MM.1S (cell line): ENCODE measurements around the gene NCKAP5.

Experiments used
- CTCF ChIP-seq: fragments of 300-600 bp; sonication (generic); IDR thresholded peaks from 2 replicates; pipeline ENCODE4 v1.5.1; 2016; ENCODE audit warnings: antibody characterized with exemption, low read length, mixed read lengths
- EZH2 ChIP-seq: fragments of 300-600 bp; sonication (generic); optimal IDR thresholded peaks from 2 replicates; pipeline ENCODE3; 2017; ENCODE audit warnings: low read depth, mild to moderate bottlenecking, antibody characterized with exemption, low read length, mixed read lengths
- EZH2phosphoT487 ChIP-seq: fragments of 300-600 bp; sonication (generic); IDR thresholded peaks from 2 replicates; pipeline ENCODE4 v1.6.1; 2018; ENCODE audit warnings: antibody characterized with exemption, low read length

DNA sequence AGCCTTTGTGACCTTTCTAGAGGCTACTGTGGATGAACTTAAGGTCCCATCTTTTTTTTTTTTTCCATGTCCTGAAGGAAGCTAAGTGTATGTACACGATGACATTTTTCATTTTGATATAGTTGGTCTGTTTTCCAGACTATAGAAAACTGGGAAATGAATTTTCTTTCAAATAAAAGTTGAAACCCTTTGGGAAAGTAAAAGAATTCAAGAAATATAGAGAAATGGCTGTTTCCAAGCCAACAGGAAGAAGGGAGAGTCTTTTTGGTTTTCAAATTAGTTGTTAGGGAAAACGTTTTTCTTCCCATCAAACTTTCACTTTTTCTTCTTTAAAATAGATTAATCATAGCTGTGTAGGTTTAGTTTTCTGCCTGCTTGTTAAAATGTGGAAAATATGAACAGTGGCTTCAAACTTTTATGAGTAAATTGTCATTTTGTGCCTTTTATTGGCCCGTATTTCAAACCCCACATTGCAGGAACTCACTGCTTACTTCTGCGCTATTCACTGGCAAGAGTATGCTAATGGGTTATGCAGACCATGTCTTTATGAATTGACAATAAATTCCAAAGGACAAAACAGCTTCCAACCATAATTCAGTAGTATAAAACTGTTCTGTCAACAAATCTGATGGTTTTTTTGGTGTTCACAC lies 870.6 kb downstream of the NCKAP5 start:
- TF ChIP-seq EZH2phosphoT487: no peak
- TF ChIP-seq CTCF: no peak
- no peak for TF ChIP-seq EZH2
